Activated effector memory CD4-positive, alpha-beta T cell treated with anti-CD3 and anti-CD28 coated beads, Interleukin-2, amount 50 U/mL, for 16 hours (primary cell): ENCODE measurements around the gene ZBTB38.

ENCODE experiments used
- DNase-seq: peaks from one replicate; pipeline ENCODE4 v3.0.0-alpha.2; 2020

ZBTB38 gene

GRCh38 chr3:141368062-141368924 lies at the start of gene ZBTB38:
ZBTB38 (plus strand) TSS chr3:141368504; CDS start chr3:141442389, 73,885 bp downstream.
- no peak for DNase-seq

- no peak for DNase-seq
Observed at GRCh38 chr3:141320399-141321108, 47.8 kb upstream of the ZBTB38 start.

GRCh38 chr3:141321109-141321497 lies 47.2 kb upstream of the ZBTB38 start:
- no peak for DNase-seq

GRCh38 chr3:141323936-141324704 lies 44.2 kb upstream of the ZBTB38 start:
- DNase-seq, result no peak

- DNase-seq, result no peak
Observed at GRCh38 chr3:141326123-141326522, 42.2 kb upstream of the ZBTB38 start.

- DNase-seq, result no peak
Observed at GRCh38 chr3:141326626-141327025, 41.7 kb upstream of the ZBTB38 start.

- no peak for DNase-seq
Observed at GRCh38 chr3:141328286-141329166, 39.8 kb upstream of the ZBTB38 start.

GRCh38 chr3:141330235-141330634 lies 38.1 kb upstream of the ZBTB38 start:
- DNase-seq, result no peak

- no peak for DNase-seq
Observed at GRCh38 chr3:141330718-141331376, 37.5 kb upstream of the ZBTB38 start.

GRCh38 chr3:141331377-141332318 lies 36.7 kb upstream of the ZBTB38 start:
- DNase-seq, result no peak

- no peak for DNase-seq
Observed at GRCh38 chr3:141332416-141332815, 35.9 kb upstream of the ZBTB38 start.

- no peak for DNase-seq
Observed at GRCh38 chr3:141333836-141334626, 34.3 kb upstream of the ZBTB38 start.

- no peak for DNase-seq
Observed at GRCh38 chr3:141334627-141335250, 33.6 kb upstream of the ZBTB38 start.

GRCh38 chr3:141335531-141336061 lies 32.7 kb upstream of the ZBTB38 start:
- DNase-seq, result no peak

GRCh38 chr3:141336672-141337522 lies 31.4 kb upstream of the ZBTB38 start:
- DNase-seq, result no peak

GRCh38 chr3:141337523-141337854 lies 30.8 kb upstream of the ZBTB38 start:
- DNase-seq, result no peak

GRCh38 chr3:141337991-141338390 lies 30.3 kb upstream of the ZBTB38 start:
- DNase-seq, result no peak

- no peak for DNase-seq
Observed at GRCh38 chr3:141338881-141339280, 29.4 kb upstream of the ZBTB38 start.
